ENCODE measurements around the gene METTL9. TPM values are rescaled to one million over a fixed set of nuclear protein-coding genes. Genes with fewer than 3 reads are reported as not detected.

METTL9 gene
- total and polyA plus RNA-seq, 9 of the 15 experiments (the other 6 are each of a cell fraction or from before 2014, with no cell fraction given): 12.2 to 107 (median 79.1) TPM

- TF ChIP-seq, protein P1, sequence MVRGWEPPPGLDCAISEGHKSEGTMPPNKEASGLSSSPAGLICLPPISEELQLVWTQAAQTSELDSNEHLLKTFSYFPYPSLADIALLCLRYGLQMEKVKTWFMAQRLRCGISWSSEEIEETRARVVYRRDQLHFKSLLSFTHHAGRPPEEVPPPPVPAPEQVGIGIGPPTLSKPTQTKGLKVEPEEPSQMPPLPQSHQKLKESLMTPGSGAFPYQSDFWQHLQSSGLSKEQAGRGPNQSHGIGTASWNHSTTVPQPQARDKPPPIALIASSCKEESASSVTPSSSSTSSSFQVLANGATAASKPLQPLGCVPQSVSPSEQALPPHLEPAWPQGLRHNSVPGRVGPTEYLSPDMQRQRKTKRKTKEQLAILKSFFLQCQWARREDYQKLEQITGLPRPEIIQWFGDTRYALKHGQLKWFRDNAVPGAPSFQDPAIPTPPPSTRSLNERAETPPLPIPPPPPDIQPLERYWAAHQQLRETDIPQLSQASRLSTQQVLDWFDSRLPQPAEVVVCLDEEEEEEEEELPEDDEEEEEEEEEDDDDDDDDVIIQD (CRISPR knock-in tag; IDR thresholded peaks at IDR 0.05): no peak
- TF ChIP-seq ZNF253 (CRISPR knock-in tag; conservative IDR thresholded peaks at IDR 0.05) (no peak), ZNF511 (CRISPR knock-in tag; IDR thresholded peaks at IDR 0.05) (peak; percentile 47; the same call in 1 of the 2 replicates), CEBPB (tag; IDR thresholded peaks at IDR 0.05) (no peak), ZNF561 (CRISPR knock-in tag; conservative IDR thresholded peaks at IDR 0.05) (no peak), ZKSCAN1 (IDR thresholded peaks at IDR 0.05; ENCODE audit: low read depth, low read length) (peak; percentile 61; the same call in 1 of the 2 replicates), NR2F6 (CRISPR knock-in tag; IDR thresholded peaks at IDR 0.05) (no peak), SOX6 (IDR thresholded peaks at IDR 0.05) (peak; percentile 79), STAG1 (CRISPR knock-in tag; IDR thresholded peaks at IDR 0.05; ENCODE audit: borderline replicate concordance) (no peak), ZNF3 (CRISPR knock-in tag; IDR thresholded peaks at IDR 0.05) (no peak), PML (IDR thresholded peaks at IDR 0.05; ENCODE audit: low read length) (peak; percentile 91), ZNF507 (tag; conservative IDR thresholded peaks at IDR 0.05) (no peak)
- TF ChIP-seq, protein P2, sequence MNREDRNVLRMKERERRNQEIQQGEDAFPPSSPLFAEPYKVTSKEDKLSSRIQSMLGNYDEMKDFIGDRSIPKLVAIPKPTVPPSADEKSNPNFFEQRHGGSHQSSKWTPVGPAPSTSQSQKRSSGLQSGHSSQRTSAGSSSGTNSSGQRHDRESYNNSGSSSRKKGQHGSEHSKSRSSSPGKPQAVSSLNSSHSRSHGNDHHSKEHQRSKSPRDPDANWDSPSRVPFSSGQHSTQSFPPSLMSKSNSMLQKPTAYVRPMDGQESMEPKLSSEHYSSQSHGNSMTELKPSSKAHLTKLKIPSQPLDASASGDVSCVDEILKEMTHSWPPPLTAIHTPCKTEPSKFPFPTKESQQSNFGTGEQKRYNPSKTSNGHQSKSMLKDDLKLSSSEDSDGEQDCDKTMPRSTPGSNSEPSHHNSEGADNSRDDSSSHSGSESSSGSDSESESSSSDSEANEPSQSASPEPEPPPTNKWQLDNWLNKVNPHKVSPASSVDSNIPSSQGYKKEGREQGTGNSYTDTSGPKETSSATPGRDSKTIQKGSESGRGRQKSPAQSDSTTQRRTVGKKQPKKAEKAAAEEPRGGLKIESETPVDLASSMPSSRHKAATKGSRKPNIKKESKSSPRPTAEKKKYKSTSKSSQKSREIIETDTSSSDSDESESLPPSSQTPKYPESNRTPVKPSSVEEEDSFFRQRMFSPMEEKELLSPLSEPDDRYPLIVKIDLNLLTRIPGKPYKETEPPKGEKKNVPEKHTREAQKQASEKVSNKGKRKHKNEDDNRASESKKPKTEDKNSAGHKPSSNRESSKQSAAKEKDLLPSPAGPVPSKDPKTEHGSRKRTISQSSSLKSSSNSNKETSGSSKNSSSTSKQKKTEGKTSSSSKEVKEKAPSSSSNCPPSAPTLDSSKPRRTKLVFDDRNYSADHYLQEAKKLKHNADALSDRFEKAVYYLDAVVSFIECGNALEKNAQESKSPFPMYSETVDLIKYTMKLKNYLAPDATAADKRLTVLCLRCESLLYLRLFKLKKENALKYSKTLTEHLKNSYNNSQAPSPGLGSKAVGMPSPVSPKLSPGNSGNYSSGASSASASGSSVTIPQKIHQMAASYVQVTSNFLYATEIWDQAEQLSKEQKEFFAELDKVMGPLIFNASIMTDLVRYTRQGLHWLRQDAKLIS (CRISPR knock-in tag; IDR thresholded peaks at IDR 0.05): peak; percentile 77; the same call in 1 of the 2 replicates
- TF ChIP-seq, protein P3, sequence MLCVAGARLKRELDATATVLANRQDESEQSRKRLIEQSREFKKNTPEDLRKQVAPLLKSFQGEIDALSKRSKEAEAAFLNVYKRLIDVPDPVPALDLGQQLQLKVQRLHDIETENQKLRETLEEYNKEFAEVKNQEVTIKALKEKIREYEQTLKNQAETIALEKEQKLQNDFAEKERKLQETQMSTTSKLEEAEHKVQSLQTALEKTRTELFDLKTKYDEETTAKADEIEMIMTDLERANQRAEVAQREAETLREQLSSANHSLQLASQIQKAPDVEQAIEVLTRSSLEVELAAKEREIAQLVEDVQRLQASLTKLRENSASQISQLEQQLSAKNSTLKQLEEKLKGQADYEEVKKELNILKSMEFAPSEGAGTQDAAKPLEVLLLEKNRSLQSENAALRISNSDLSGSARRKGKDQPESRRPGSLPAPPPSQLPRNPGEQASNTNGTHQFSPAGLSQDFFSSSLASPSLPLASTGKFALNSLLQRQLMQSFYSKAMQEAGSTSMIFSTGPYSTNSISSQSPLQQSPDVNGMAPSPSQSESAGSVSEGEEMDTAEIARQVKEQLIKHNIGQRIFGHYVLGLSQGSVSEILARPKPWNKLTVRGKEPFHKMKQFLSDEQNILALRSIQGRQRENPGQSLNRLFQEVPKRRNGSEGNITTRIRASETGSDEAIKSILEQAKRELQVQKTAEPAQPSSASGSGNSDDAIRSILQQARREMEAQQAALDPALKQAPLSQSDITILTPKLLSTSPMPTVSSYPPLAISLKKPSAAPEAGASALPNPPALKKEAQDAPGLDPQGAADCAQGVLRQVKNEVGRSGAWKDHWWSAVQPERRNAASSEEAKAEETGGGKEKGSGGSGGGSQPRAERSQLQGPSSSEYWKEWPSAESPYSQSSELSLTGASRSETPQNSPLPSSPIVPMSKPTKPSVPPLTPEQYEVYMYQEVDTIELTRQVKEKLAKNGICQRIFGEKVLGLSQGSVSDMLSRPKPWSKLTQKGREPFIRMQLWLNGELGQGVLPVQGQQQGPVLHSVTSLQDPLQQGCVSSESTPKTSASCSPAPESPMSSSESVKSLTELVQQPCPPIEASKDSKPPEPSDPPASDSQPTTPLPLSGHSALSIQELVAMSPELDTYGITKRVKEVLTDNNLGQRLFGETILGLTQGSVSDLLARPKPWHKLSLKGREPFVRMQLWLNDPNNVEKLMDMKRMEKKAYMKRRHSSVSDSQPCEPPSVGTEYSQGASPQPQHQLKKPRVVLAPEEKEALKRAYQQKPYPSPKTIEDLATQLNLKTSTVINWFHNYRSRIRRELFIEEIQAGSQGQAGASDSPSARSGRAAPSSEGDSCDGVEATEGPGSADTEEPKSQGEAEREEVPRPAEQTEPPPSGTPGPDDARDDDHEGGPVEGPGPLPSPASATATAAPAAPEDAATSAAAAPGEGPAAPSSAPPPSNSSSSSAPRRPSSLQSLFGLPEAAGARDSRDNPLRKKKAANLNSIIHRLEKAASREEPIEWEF (CRISPR knock-in tag; IDR thresholded peaks at IDR 0.05): no peak
These were observed at the start of gene METTL9 (continued) for GRCh38 chr16:21599122-21600030.

Measured in K562 (cell line).